GM20431 (cell line): ENCODE measurements around the gene HTR2A.
"Not testable (repeated sequence)": the region's sequence is repeated elsewhere in the genome, so short reads cannot be mapped to it uniquely, and the experiment has no call there.

Experiments
- in situ Hi-C: fragments of 300-500 bp; cut with MseI, MboI; formaldehyde crosslinking; loops from one replicate; pipeline ENCODE4 v1.15.0; 2020; ENCODE audit warnings: low sequenced_read_pairs; ENCODE audit not compliant: unreplicated experiment

HTR2A gene

DNA sequence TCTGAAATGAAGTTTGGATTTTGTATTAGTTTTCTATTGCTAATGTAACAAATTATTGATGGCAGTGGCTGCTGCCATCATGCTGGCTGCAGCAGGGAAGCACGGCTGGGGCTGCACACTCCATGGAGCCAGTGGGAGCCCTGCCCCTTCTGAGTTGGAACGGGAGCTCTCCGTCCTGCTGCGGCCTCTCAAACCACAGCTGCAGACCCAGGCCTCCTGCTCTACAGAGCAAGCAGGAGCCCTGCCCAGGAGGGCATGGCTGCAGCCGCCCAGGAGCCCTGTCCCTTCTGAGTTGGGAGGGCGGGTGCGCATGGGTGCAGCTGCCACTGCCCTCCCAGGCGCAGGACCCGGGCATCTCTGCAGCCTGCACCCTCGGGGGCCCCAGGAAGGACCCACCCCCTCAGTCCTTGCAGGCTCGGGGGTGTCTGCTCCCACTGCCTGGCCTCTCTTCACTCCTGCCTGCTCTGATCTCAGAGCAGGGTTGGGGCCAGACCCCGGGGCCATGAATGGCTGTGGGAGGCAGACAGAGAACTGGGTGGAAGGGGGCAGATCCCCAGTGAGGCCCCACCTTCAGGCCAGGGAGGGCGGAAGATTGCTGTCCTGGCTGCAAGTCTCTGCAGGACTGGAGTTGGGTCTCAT lies 78.9 kb downstream of the HTR2A start:
- in situ Hi-C loops, result no loop called here

DNA sequence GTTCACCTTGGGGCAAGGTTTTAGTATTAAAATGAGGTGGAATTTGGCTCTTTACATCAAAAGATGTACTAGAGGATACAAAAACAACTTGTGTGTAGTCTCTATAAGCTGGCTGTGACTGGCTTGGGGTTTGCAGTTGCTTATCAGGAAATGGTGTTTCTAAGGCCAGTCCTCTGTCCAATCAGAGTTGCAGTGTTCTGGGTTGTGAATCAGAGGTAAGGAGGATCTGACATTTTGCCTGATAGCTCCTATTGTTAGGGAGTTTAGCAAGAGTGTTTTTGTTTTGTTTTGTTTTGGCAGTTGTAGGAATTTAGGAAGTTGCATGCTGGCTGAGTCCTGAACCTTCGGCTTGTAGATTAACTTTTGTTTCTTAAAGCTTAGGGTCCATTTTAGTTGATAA lies 79.8 kb downstream of the HTR2A start:
- in situ Hi-C loops, result no loop called here

DNA sequence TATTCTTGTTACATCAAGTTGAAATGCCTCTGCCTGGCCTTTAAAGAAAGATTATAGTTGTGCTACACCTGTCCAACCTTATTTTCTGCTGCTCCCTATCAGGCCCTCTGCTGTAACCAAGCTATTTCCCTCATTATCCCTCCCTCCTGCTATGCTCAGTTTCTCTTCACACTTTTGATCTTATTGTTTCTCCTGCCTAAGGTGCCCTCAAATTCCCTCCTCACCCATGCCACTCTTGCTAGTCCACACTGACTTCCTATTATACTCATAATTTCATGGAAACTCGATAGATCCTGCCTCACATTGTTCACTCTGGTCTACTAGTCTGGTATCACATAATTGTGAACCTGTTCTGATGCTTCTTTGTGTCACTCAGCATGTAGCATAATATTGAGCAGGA lies 80.5 kb downstream of the HTR2A start:
- in situ Hi-C loops, result no loop called here

DNA sequence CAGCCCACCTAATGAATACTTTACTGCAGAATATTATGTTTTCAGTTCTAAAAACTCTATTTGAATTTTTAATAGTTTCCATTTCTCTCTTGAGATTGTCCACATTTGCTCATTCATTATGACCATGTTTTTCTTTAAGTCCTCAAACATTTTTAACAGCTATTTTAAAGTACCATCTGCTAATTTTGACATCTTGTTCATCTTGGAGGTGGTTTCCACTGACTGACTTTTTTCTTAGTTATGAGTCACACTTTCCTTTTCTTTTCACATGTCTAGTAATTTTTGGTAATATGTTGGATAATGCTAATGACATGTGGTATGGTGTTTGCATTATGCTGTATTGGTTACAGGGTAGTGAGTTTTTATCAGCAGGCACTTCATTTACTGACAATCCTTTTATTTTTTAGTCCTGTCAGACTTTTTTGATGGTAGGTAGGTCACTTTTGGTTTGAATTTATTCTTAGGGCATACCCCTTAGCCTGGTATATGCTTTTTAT lies 84.5 kb downstream of the HTR2A start:
- in situ Hi-C loops, result no loop called here

DNA sequence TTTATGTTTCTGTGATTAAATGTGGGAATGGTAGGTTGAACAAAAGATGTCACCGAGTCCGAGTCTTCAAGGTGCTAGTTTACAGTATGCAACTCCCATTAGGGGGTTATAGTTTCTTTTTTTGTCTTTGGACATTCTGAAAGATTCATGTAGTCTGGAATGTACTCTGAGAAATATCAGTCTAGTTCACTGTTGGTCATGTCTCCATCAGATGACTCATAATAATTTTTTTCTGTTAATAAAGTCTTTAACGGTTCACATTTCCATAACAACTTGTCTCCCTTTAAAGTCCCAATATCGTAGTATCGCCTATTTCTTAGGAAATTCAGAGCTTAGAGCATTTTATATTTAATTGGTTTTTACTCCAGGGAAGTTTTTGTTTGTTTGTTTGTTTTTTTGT lies 86.4 kb downstream of the HTR2A start:
- in situ Hi-C loops, result no loop called here

- in situ Hi-C loops, result not testable (repeated sequence)
Observed at GRCh38 chr13:46804921-46805320, 91.9 kb downstream of the HTR2A start.

DNA sequence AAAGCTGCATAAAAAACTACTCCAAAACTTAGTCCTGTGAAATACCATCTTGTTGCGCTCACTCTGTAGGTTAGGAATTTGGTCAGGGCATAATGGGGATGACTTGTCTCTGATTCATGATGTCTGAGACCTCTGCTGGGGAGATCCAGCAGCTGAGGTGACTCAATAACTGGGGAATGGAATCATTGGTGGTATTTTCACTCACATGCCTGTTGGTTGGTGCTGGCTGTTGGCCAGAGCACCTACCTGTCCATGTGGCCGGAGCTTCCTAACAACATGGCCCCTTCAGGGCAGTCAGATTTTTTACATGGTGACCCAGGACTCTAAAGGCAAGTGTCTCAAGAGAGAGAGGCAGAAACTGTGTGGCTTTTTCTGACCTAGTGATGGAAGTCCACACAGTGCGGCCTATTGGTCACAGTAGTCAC lies 92.5 kb downstream of the HTR2A start:
- in situ Hi-C loops, result no loop called here

DNA sequence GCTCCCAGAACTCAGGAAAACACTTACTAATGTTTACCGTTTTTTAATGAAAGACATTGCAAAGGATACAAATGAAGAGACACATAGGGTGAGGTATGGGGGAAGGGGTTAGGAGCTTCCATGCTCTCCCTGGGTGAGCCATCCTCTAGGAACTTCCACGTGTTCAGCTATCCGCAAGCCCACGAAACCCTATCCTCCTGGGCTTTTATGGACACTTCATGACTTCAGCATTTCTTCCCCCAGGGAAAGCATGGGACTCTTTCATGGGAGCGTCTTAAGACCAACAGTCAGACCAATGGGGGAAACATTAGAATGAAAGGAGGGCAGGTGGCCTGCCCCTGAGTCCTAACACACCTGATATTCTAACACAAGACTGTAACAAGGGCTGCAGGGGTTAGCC lies 93.3 kb downstream of the HTR2A start:
- in situ Hi-C loops, result no loop called here

- in situ Hi-C loops, result no loop called here
Observed at GRCh38 chr13:46801858-46802257, 95.0 kb downstream of the HTR2A start.

GRCh38 chr13:46799139-46799538 lies 97.7 kb downstream of the HTR2A start:
- in situ Hi-C loops, result no loop called here

DNA sequence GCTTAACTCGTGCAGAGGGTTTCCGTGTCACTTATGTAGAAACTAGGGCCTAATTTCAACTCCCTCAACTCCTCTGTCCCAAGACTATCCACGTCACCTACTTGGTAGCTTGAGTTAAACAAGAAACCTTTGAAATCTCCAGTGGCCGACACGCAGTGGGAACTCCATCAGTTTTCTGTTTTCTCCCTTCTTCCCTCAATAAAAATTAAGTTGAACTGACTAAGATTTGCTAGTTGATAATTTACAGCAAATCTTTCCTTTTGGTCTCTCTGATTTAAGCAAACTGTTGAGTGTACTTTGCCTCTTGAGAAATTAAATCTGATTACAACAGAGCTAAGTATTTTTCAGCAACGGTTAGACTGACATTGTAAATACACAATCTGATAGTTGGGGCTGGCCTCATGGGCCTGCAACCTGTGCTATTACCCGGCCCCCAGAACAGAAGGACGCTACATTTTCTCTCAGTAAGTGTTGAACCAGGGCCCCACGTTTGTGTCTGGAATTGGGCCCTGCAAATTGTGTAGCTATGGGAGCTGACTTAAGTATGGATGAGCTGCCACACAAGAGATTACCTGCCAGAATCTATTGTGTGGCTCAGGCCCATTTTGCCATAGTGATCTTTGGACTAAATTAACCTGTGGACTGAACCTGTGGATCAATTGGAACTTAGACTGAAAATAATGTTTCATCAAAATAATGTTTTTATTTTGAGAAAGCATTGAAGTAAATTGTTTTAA lies 99.2 kb downstream of the HTR2A start:
- in situ Hi-C loops, result no loop called here

GRCh38 chr13:46796515-46797474 lies 100.1 kb downstream of the HTR2A start, which contains the start of gene ESD:
TSS of gene ESD (minus strand) at chr13:46797161. CDS start at chr13:46791413, 5,748 bp downstream.
- in situ Hi-C loops, result no loop called here

DNA sequence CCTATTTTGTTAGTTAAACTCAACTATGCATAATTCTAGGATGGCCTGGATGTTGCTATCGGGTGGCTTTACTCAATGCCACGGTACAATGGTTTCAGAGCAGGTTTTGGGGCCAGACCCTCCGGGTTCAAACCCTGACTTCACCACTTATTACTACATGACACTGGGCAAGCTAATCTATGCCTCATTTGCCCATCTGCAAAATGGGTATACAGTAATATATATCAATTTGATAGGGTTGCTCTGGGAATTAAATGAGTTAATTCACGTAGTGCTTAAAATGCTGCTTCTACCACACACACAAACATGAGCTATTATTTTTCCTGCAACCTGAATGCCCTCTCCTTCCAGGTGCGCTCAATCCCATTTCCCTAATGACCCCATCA lies 100.7 kb downstream of the HTR2A start:
- in situ Hi-C loops, result no loop called here

DNA sequence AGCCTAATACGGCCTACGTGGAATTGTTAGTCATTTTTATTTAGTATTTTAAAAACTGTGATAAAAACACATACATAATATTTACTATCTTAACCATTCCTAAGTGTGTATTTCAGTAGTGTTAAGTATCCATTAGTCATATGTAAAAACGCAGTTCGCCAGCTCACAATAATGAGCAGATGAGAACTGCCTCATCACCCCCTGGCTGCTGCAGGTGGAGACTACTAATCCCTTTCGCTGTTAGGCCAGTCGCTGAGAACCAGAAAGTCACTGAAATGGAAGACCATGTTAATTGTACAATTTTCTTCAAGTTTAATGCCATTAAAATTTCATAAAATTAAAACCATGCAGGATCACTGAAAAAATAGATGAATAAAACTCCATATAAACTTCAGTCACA lies 101.5 kb downstream of the HTR2A start:
- in situ Hi-C loops, result no loop called here

- in situ Hi-C loops, result no loop called here
Observed at GRCh38 chr13:46783504-46783903, 113.3 kb downstream of the HTR2A start.

- in situ Hi-C loops, result no loop called here
Observed at GRCh38 chr13:46782691-46783090, 114.2 kb downstream of the HTR2A start.

DNA sequence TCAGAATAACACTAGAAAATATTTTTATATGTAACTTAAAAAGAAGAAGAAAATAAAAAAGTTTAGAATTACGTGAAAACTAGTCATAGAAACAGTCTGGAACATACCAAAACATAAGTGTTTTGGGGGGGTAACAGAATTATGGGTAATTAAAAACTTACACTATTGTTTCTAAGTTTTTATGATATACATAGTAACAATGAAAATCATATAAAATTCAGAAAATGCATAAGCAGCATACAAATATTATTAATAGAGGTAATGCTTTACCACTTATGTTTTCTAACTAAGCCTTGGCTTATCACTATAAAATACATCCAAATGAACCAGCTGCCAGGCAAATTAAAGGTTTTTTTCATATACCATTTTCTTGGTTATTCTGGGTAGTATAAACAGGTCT lies 114.8 kb downstream of the HTR2A start:
- in situ Hi-C loops, result no loop called here
